HepG2 (cell line): ENCODE results near the gene KCNAB3. TPM values are rescaled to one million over a fixed set of nuclear protein-coding genes. Genes with fewer than 3 reads are reported as not detected.

ENCODE experiments used
- ATF7 ChIP-seq, 2 experiments: fragments of 450-650 bp in 1 of 2; sonication (generic) in 1 of 2; formaldehyde crosslinking in 1 of 2; IDR thresholded peaks; 2 replicates each; pipeline versions ENCODE4 v1.4.0 to v1.6.1; 2016 to 2020; ENCODE audit warnings: antibody characterized with exemption in 1 of 2, mild to moderate bottlenecking in 1 of 2, missing genetic modification reagents in 1 of 2
- CREM ChIP-seq, 2 experiments: sonication (generic) in 1 of 2; formaldehyde crosslinking in 1 of 2; IDR thresholded peaks; 2 replicates each; pipeline versions ENCODE4 v1.4.0 to v1.6.1; 2016 to 2020; ENCODE audit warnings: antibody characterized with exemption in 1 of 2, mild to moderate bottlenecking in 1 of 2, missing genetic modification reagents in 1 of 2
- KAT2B ChIP-seq: fragments of 150-350 bp; IDR thresholded peaks from 2 replicates; pipeline ENCODE4 v1.6.1; 2014; ENCODE audit warnings: low read depth, low read length, borderline replicate concordance
- MAFG ChIP-seq: sonication (generic); formaldehyde crosslinking; IDR thresholded peaks from 2 replicates; pipeline ENCODE4 v1.5.1; 2020; ENCODE audit warnings: mild to moderate bottlenecking, missing genetic modification reagents
- MYNN ChIP-seq: sonication (generic); formaldehyde crosslinking; IDR thresholded peaks from 2 replicates; pipeline ENCODE4 v1.4.0; 2020; ENCODE audit warnings: mild to moderate bottlenecking, low read depth, missing genetic modification reagents
- MZF1 ChIP-seq: sonication (generic); formaldehyde crosslinking; IDR thresholded peaks from 2 replicates; pipeline ENCODE4 v1.8.1; 2023; ENCODE audit warnings: mild to moderate bottlenecking, missing genetic modification reagents, borderline replicate concordance
- NFKB2 ChIP-seq: sonication (generic); formaldehyde crosslinking; IDR thresholded peaks from 2 replicates; pipeline ENCODE4 v1.4.0; 2020; ENCODE audit warnings: missing genetic modification reagents, borderline replicate concordance
- RXRB ChIP-seq: IDR thresholded peaks from 2 replicates; pipeline ENCODE4 v1.6.1; 2016; ENCODE audit warnings: borderline replicate concordance, missing genetic modification reagents, missing compliant biosample characterization
- SIX4 ChIP-seq: sonication (generic); formaldehyde crosslinking; IDR thresholded peaks from 2 replicates; pipeline ENCODE4 v1.4.0; 2020; ENCODE audit warnings: missing genetic modification reagents
- SOX13 ChIP-seq, 3 experiments: fragments of 450-650 bp in 1 of 3; sonication (generic) in 1 of 3; formaldehyde crosslinking in 1 of 3; IDR thresholded peaks in 2 of 3; conservative IDR thresholded peaks in 1 of 3; 2 replicates each; pipeline versions ENCODE4 v1.5.0 to v1.6.1; 2016 to 2020; ENCODE audit warnings: antibody characterized with exemption in 1 of 3, mild to moderate bottlenecking in 1 of 3, missing compliant biosample characterization in 1 of 3, missing genetic modification reagents in 1 of 3, moderate library complexity in 1 of 3
- ZBTB7A ChIP-seq: sonication (generic); formaldehyde crosslinking; IDR thresholded peaks from 2 replicates; pipeline ENCODE4 v1.8.0; 2022; ENCODE audit warnings: mild to moderate bottlenecking, missing genetic modification reagents
- ZNF230 ChIP-seq: sonication (generic); formaldehyde crosslinking; IDR thresholded peaks from 2 replicates; pipeline ENCODE4 v1.4.0; 2020; ENCODE audit warnings: mild to moderate bottlenecking, missing genetic modification reagents
- ZNF670 ChIP-seq: sonication (generic); formaldehyde crosslinking; IDR thresholded peaks from 2 replicates; pipeline ENCODE4 v1.8.0; 2022; ENCODE audit warnings: mild to moderate bottlenecking, missing genetic modification reagents, borderline replicate concordance
- ZNF782 ChIP-seq: sonication (generic); formaldehyde crosslinking; IDR thresholded peaks from 2 replicates; pipeline ENCODE4 v1.4.0; 2020; ENCODE audit warnings: missing genetic modification reagents, mild to moderate bottlenecking, borderline replicate concordance
- polyA plus RNA-seq, 8 experiments: library from polyadenylated mRNA; depleted of rRNA in 3 of 8; stranded (reverse) in 7 of 8; unstranded in 1 of 8; fragments of >200 nt; fragmentation: Illumina TruSeq in 4 of 8; extraction: Trizol in 4 of 8; gene quantifications; 2 replicates each; pipeline versions ENCODE4 v1.2.1 to v1.2.3, GENCODE V29; 2011 to 2016; ENCODE audit warnings: low read depth in 4 of 8, missing spikeins in 1 of 8, mixed read lengths in 1 of 8; ENCODE audit not compliant: insufficient read depth in 1 of 8
- total RNA-seq, 5 experiments: library from RNA; depleted of rRNA; stranded (reverse); fragments of >200 nt; fragmentation: Illumina TruSeq; extraction: Trizol; gene quantifications; 2 replicates each; pipeline ENCODE4 v1.2.3, GENCODE V29; 2016; ENCODE audit warnings: low read depth in 1 of 5
- TF ChIP-seq, protein P1 (sequence below): sonication (generic); formaldehyde crosslinking; IDR thresholded peaks from 2 replicates; pipeline ENCODE4 v1.4.0; 2020; ENCODE audit warnings: low read depth, mild to moderate bottlenecking, missing genetic modification reagents
- TF ChIP-seq, protein P2 (sequence below): sonication (generic); formaldehyde crosslinking; IDR thresholded peaks from 2 replicates; pipeline ENCODE4 v1.4.0; 2020; ENCODE audit warnings: missing genetic modification reagents, borderline replicate concordance
- TF ChIP-seq, protein P3 (sequence below), 2 experiments: sonication (generic) in 1 of 2; formaldehyde crosslinking in 1 of 2; IDR thresholded peaks; 2 replicates each; pipeline versions ENCODE4 v1.5.1 to v1.6.1; 2011 to 2020; ENCODE audit warnings: borderline replicate concordance in 1 of 2, low read depth in 1 of 2, low read length in 1 of 2, mild to moderate bottlenecking in 1 of 2, missing genetic modification reagents in 1 of 2, moderate library complexity in 1 of 2
- TF ChIP-seq, protein P4 (sequence below): IDR thresholded peaks from 2 replicates; pipeline ENCODE4 v1.6.1; 2016

The KCNAB3 gene
- total and polyA plus RNA-seq, 2 of the 13 experiments (the other 11 are each of a cell fraction or from before 2014, with no cell fraction given), result 0.29 to 0.88 TPM

DNA sequence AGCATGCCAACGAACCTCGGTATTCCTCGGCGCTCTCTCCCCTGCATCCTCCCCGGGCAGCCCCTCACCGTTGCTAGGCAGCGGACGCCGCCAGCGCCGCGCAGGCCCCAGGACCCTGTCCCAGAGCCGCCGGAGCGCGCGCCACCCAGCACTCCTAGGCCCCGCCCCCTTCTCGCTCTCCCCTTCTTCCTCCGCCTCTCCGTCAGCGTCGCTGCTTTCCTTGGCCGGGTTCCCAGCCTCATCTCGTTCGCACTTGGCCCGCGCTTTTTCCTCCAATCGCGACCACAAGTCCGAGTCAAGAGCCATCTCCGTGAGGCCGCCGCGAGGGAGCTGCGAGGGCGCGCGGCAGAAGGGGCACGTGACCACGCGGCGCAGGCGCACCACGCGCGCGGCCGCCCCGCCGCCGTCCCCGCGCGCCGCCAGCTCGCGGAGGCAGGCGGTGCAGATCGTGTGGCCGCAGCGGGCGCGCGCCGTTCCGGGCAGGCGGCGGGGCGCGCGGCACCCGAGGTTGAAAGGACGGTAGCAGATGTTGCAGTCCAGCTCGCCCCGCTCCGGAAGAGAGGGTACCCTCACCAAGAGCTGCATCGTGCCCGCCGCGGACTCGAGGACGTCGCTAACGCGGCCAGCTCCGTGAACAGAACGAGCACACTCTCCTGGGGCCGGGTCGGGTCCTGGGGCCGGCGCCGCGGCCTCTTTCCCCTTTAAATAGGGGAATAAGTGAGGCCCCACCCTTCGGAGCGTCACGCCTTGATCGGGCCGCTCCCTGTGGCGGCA is 13.9 kb downstream of the KCNAB3 start, which contains the start of gene RNF227 (continued):
- TF ChIP-seq ZBTB7A (CRISPR knock-in tag), result peak; percentile 72; the same call in 1 of the 2 replicates
- no peak for TF ChIP-seq MZF1
- no peak for TF ChIP-seq ATF7 (IDR thresholded peaks at IDR 0.05)
- no peak for TF ChIP-seq ATF7 (CRISPR knock-in tag; IDR thresholded peaks at IDR 0.05)
- no peak; the same call in 1 of the 2 replicates for TF ChIP-seq ZNF782 (CRISPR knock-in tag)
- TF ChIP-seq ZNF670 (CRISPR knock-in tag), result no peak
- no peak for TF ChIP-seq MAFG (CRISPR knock-in tag)
- TF ChIP-seq, protein P1, sequence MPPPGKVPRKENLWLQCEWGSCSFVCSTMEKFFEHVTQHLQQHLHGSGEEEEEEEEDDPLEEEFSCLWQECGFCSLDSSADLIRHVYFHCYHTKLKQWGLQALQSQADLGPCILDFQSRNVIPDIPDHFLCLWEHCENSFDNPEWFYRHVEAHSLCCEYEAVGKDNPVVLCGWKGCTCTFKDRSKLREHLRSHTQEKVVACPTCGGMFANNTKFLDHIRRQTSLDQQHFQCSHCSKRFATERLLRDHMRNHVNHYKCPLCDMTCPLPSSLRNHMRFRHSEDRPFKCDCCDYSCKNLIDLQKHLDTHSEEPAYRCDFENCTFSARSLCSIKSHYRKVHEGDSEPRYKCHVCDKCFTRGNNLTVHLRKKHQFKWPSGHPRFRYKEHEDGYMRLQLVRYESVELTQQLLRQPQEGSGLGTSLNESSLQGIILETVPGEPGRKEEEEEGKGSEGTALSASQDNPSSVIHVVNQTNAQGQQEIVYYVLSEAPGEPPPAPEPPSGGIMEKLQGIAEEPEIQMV (CRISPR knock-in tag), result 0 out of 2 replicates have a peak, but pooled peaks have one; percentile 46
- TF ChIP-seq ZNF230 (CRISPR knock-in tag), result peak; percentile 88
- no peak for TF ChIP-seq SOX13 (IDR thresholded peaks at IDR 0.05)
- TF ChIP-seq SOX13 (CRISPR knock-in tag; conservative IDR thresholded peaks at IDR 0.05 in 1 of 2, IDR thresholded peaks at IDR 0.05 in 1 of 2), result 0 out of 4 replicates have a peak, but pooled peaks of 1 of the 2 experiments have one; percentile 15
- TF ChIP-seq CREM (IDR thresholded peaks at IDR 0.05), result no peak
- no peak for TF ChIP-seq CREM (CRISPR knock-in tag; IDR thresholded peaks at IDR 0.05)
- peak; percentile 93 for TF ChIP-seq NFKB2
- TF ChIP-seq KAT2B, result no peak
- peak; percentile 10; the same call in 1 of the 2 replicates for TF ChIP-seq RXRB
- TF ChIP-seq, protein P2, sequence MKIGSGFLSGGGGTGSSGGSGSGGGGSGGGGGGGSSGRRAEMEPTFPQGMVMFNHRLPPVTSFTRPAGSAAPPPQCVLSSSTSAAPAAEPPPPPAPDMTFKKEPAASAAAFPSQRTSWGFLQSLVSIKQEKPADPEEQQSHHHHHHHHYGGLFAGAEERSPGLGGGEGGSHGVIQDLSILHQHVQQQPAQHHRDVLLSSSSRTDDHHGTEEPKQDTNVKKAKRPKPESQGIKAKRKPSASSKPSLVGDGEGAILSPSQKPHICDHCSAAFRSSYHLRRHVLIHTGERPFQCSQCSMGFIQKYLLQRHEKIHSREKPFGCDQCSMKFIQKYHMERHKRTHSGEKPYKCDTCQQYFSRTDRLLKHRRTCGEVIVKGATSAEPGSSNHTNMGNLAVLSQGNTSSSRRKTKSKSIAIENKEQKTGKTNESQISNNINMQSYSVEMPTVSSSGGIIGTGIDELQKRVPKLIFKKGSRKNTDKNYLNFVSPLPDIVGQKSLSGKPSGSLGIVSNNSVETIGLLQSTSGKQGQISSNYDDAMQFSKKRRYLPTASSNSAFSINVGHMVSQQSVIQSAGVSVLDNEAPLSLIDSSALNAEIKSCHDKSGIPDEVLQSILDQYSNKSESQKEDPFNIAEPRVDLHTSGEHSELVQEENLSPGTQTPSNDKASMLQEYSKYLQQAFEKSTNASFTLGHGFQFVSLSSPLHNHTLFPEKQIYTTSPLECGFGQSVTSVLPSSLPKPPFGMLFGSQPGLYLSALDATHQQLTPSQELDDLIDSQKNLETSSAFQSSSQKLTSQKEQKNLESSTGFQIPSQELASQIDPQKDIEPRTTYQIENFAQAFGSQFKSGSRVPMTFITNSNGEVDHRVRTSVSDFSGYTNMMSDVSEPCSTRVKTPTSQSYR, result no peak; the same call in 1 of the 2 replicates
- no peak; the same call in 1 of the 2 replicates for TF ChIP-seq SIX4 (CRISPR knock-in tag)
- TF ChIP-seq, protein P3, sequence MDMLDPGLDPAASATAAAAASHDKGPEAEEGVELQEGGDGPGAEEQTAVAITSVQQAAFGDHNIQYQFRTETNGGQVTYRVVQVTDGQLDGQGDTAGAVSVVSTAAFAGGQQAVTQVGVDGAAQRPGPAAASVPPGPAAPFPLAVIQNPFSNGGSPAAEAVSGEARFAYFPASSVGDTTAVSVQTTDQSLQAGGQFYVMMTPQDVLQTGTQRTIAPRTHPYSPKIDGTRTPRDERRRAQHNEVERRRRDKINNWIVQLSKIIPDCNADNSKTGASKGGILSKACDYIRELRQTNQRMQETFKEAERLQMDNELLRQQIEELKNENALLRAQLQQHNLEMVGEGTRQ (IDR thresholded peaks at IDR 0.05; ENCODE audit: low read depth, low read length), result peak; percentile 79
- TF ChIP-seq, protein P3 (CRISPR knock-in tag; IDR thresholded peaks at IDR 0.05; ENCODE audit: borderline replicate concordance), result peak; percentile 85; the same call in 1 of the 2 replicates
- TF ChIP-seq, protein P4, sequence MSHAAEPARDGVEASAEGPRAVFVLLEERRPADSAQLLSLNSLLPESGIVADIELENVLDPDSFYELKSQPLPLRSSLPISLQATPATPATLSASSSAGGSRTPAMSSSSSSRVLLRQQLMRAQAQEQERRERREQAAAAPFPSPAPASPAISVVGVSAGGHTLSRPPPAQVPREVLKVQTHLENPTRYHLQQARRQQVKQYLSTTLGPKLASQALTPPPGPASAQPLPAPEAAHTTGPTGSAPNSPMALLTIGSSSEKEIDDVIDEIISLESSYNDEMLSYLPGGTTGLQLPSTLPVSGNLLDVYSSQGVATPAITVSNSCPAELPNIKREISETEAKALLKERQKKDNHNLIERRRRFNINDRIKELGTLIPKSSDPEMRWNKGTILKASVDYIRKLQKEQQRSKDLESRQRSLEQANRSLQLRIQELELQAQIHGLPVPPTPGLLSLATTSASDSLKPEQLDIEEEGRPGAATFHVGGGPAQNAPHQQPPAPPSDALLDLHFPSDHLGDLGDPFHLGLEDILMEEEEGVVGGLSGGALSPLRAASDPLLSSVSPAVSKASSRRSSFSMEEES (CRISPR knock-in tag), result peak; percentile 69; the same call in 1 of the 2 replicates
- TF ChIP-seq MYNN (CRISPR knock-in tag), result no peak
